Fibroblast of mammary gland (primary cell): ENCODE data around the gene TNNC2.
"Not testable (repeated sequence)": the region's sequence is repeated elsewhere in the genome, so short reads cannot be mapped to it uniquely, and the experiment has no call there.

Experiments
- DNase-seq: peaks from one replicate; pipeline ENCODE4 v3.0.0-alpha.2; 2010; ENCODE audit warnings: low read depth
- H3K4me3 ChIP-seq: 2 replicates; pipeline ENCODE4 v1.5.1; 2011; ENCODE audit warnings: low read depth, mild to moderate bottlenecking, low read length, moderate library complexity; ENCODE audit not compliant: control insufficient read depth
- TF ChIP-seq, protein P1 (sequence below): conservative IDR thresholded peaks from 2 replicates; pipeline ENCODE4 v1.5.1; 2011; ENCODE audit warnings: low read depth, low read length, inconsistent platforms; ENCODE audit not compliant: control insufficient read depth, insufficient read depth

The TNNC2 gene

GRCh38 chr20:45827030-45827652 is at the start of gene TNNC2:
TSS of gene TNNC2 (minus strand) at chr20:45827312. CDS start at chr20:45827248, 64 bp downstream.
- TF ChIP-seq, protein P1, sequence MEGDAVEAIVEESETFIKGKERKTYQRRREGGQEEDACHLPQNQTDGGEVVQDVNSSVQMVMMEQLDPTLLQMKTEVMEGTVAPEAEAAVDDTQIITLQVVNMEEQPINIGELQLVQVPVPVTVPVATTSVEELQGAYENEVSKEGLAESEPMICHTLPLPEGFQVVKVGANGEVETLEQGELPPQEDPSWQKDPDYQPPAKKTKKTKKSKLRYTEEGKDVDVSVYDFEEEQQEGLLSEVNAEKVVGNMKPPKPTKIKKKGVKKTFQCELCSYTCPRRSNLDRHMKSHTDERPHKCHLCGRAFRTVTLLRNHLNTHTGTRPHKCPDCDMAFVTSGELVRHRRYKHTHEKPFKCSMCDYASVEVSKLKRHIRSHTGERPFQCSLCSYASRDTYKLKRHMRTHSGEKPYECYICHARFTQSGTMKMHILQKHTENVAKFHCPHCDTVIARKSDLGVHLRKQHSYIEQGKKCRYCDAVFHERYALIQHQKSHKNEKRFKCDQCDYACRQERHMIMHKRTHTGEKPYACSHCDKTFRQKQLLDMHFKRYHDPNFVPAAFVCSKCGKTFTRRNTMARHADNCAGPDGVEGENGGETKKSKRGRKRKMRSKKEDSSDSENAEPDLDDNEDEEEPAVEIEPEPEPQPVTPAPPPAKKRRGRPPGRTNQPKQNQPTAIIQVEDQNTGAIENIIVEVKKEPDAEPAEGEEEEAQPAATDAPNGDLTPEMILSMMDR: no peak
- no peak for DNase-seq

GRCh38 chr20:45874576-45874975 is 47.5 kb upstream of the TNNC2 start:
- TF ChIP-seq, protein P1: no peak
- H3K4me3 ChIP-seq: no peak overlapping the region
- DNase-seq: no peak

More at GRCh38 chr20:45827030-45827652, at the start of gene TNNC2:
- H3K4me3 ChIP-seq: no peak within 1 kb of the TSS

DNA sequence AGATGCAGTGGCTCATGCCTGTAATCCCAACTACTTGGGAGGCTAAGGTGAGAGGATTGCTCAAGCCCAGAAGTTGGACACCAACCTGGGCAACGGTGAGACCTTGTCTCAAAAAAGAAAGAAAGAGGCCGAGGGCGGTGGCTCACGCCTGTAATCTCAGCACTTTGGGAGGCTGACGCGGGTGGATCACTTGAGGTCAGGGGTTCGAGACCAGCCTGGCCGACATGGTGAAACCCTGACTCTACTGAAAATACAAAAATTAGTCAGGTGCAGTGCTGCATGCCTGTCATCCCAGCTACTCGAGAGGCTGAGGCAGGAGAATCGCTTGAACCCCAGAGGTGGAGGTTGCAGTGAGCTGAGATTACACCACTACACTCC is 47.0 kb upstream of the TNNC2 start:
- not testable (repeated sequence) for H3K4me3 ChIP-seq, DNase-seq

GRCh38 chr20:45873409-45874103 is 46.4 kb upstream of the TNNC2 start:
- H3K4me3 ChIP-seq: no peak overlapping the region
- TF ChIP-seq, protein P1: no peak
- no peak for DNase-seq

DNA sequence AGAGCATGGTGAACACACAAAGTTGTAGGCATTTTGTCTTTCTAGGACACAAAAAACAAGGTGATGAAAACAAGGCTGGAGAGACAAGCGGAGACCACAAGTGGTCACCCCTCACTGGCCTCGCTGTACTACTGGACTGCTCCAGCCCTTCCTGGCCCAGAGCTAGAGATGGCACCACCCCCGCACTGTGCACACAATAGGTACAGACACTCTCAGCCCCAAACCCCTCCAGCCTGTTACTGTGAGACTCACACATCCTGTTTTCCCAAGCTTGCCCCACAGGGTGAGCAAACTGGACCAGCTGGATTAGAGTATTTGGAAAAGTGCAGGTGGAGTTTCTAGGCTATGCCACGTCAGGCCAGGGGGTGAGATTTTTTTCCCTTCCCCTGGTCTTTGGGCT is 45.5 kb upstream of the TNNC2 start:
- H3K4me3 ChIP-seq: no peak overlapping the region
- DNase-seq: no peak
- TF ChIP-seq, protein P1: no peak

DNA sequence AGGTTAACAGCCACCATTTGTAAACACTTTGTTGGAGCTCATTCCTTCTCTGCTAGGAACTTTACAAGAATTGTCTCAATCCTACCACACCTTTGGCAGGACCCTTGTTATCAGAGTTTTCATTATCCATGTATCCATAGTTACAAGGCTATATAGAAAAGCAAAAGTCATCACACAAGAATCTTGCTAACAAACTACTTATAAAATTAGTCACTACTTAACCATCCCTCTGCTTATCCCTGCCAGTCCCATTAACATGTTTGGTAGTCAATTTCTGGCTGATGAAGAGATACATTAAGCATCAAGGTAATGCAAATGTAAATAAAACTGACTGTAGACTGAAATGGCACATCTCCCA is 40.7 kb upstream of the TNNC2 start:
- no peak overlapping the region for H3K4me3 ChIP-seq
- peak; percentile 47 for DNase-seq
- TF ChIP-seq, protein P1: no peak

- DNase-seq: no peak
- no peak overlapping the region for H3K4me3 ChIP-seq
- TF ChIP-seq, protein P1: no peak
Observed at GRCh38 chr20:45867136-45867818, 40.2 kb upstream of the TNNC2 start.
